Suppressor macrophage treated with lipopolysaccharide for 1 hour (primary cell): Measurements from ENCODE around the gene DBN1.
"Not testable (repeated sequence)": the region's sequence is repeated elsewhere in the genome, so short reads cannot be mapped to it uniquely, and the experiment has no call there.

Experiments
- DNase-seq, 3 donors: peaks; one replicate each; pipeline ENCODE4 v3.0.0-alpha.2; 2020 to 2022

The DBN1 gene

GRCh38 chr5:177490992-177491391 lies 17.6 kb upstream of the DBN1 start:
- no peak for DNase-seq

GRCh38 chr5:177490311-177490991 lies 17.0 kb upstream of the DBN1 start:
- DNase-seq, result peak in 1 of 3 donors; percentile 41

- DNase-seq, result no peak
Measured at GRCh38 chr5:177489119-177489716, 15.8 kb upstream of the DBN1 start.

GRCh38 chr5:177487975-177488374 lies 14.5 kb upstream of the DBN1 start:
- no peak for DNase-seq

GRCh38 chr5:177487144-177487543 lies 13.7 kb upstream of the DBN1 start:
- no peak for DNase-seq

- no peak for DNase-seq
Measured at GRCh38 chr5:177486256-177486655, 12.8 kb upstream of the DBN1 start.

- DNase-seq, result not testable (repeated sequence)
Measured at GRCh38 chr5:177485753-177486152, 12.3 kb upstream of the DBN1 start.

- no peak for DNase-seq
Measured at GRCh38 chr5:177484902-177485549, 11.6 kb upstream of the DBN1 start.

GRCh38 chr5:177483994-177484901 lies 10.8 kb upstream of the DBN1 start:
- no peak for DNase-seq

- no peak for DNase-seq
Measured at GRCh38 chr5:177483042-177483441, 9.6 kb upstream of the DBN1 start.

GRCh38 chr5:177482359-177482795 lies 8.9 kb upstream of the DBN1 start:
- no peak for DNase-seq

- peak in 2 of 3 donors; percentile 34 to 57 for DNase-seq
Measured at GRCh38 chr5:177479774-177480173, 6.3 kb upstream of the DBN1 start.

- peak; percentile 78 to 82 (median 78) for DNase-seq
Measured at GRCh38 chr5:177478711-177479646, 5.5 kb upstream of the DBN1 start.

GRCh38 chr5:177477701-177478477 lies 4.5 kb upstream of the DBN1 start:
- peak in 1 of 3 donors; percentile 34 for DNase-seq

- DNase-seq, result peak in 1 of 3 donors; percentile 33
Measured at GRCh38 chr5:177476531-177477233, 3.2 kb upstream of the DBN1 start.

- no peak for DNase-seq
Measured at GRCh38 chr5:177475563-177476427, 2.4 kb upstream of the DBN1 start.

GRCh38 chr5:177474846-177475562 lies 1.6 kb upstream of the DBN1 start:
- DNase-seq, result peak in 1 of 3 donors; percentile 31

- DNase-seq, result no peak
Measured at GRCh38 chr5:177474002-177474476, 605 bp upstream of the DBN1 start.
